ENCODE results near the gene NTNG2. TPM values are rescaled to one million over a fixed set of nuclear protein-coding genes. Genes with fewer than 3 reads are reported as not detected.

Gene NTNG2
- total and polyA plus RNA-seq, 2 donors (not counting 1 experiment from before 2014, with no cell fraction given), result 5.0 to 6.6 TPM

- CTCF ChIA-PET, result interaction anchor here (0.6 to 12.1 kb wide), 6 partner anchors 12 to 500 kb away, joined by 3 to 102 read pairs (median 4); no protein-coding TSS in a partner anchor
- no peak overlapping the region for H3K27ac Mint-ChIP-seq
- intact Hi-C loops (cut with micrococcal nuclease), result no loop called here
Observed at GRCh38 chr9:132249690-132250089, 87.8 kb downstream of the NTNG2 start.

More at GRCh38 chr9:132249690-132250089, 87.8 kb downstream of the NTNG2 start:
- Histone ChIP-seq H3K79me2 (ENCODE audit: control insufficient read depth, insufficient read depth, low read length) (no peaks in the 10 kb centered on the region), H2AFZ (ENCODE audit: insufficient read depth, low read depth, low read length, poor library complexity, severe bottlenecking) (no peak overlapping the region), H3K4me1 (ENCODE audit: control insufficient read depth in 2 of 2, insufficient read depth in 2 of 2, low read length in 2 of 2) (peaks cover 0 to 3% of the 10 kb centered on the region in 2 donors), H3K9ac (ENCODE audit: low read length) (no peak overlapping the region), H3K36me3 (replicated peaks in 1 of 2; ENCODE audit: control extremely low read depth in 1 of 2, control insufficient read depth in 1 of 2, extremely low read depth in 1 of 2, insufficient read depth in 2 of 2, low read length in 1 of 2) (no peaks in the 10 kb centered on the region), H3K9me3 (ENCODE audit: control extremely low read depth in 1 of 3, control insufficient read depth in 2 of 3, insufficient read depth in 1 of 3, low read length in 2 of 3) (peaks cover 0 to 8% (median 0%) of the 10 kb centered on the region in 3 donors), H3K27ac (ENCODE audit: low read length in 2 of 2) (no peak overlapping the region), H3K27me3 (replicated peaks in 1 of 4; ENCODE audit: control extremely low read depth in 1 of 4, control insufficient read depth in 3 of 4, insufficient read depth in 4 of 4, low read length in 3 of 4) (peaks cover 0 to 11% (median 4%) of the 10 kb centered on the region in 4 experiments), H4K20me1 (ENCODE audit: control insufficient read depth, insufficient read depth, low read length, poor library complexity, severe bottlenecking) (no peaks in the 10 kb centered on the region), H3K4me2 (replicated peaks; ENCODE audit: low read depth, low read length, poor library complexity, severe bottlenecking) (no peak overlapping the region), H3K4me3 (ENCODE audit: control extremely low read depth in 1 of 5, extremely low read depth in 1 of 5, insufficient read depth in 1 of 5, low read depth in 2 of 5, low read length in 4 of 5) (no peak overlapping the region)
- POLR2A ChIA-PET, result no interaction called here
- DNase-seq (no peak), ATAC-seq (ENCODE audit: low read depth) (no peak)
- no peak overlapping the region for H3K4me3 Mint-ChIP-seq
- peaks cover 5% of the 10 kb centered on the region for H3K4me1 Mint-ChIP-seq
- no peaks in the 10 kb centered on the region for H3K9me3 Mint-ChIP-seq (ENCODE audit: insufficient read depth)
- 89% methylated on average over 4 of the region's 8 CpGs for WGBS (ENCODE audit: insufficient coverage)
- peaks cover 5% of the 10 kb centered on the region for H3K27me3 Mint-ChIP-seq
- TF ChIP-seq CTCF (IDR thresholded peaks at IDR 0.05) (no peak), EZH2 (IDR thresholded peaks at IDR 0.05; ENCODE audit: borderline replicate concordance, insufficient read depth, low read depth, low read length, poor library complexity, severe bottlenecking) (no peak)
